K562 (cell line): ENCODE measurements around the gene SP6. TPM values are rescaled to one million over a fixed set of nuclear protein-coding genes. Genes with fewer than 3 reads are reported as not detected.

ENCODE experiments used
- BRD4 ChIP-seq: fragments of 200-600 bp; sonication (generic); IDR thresholded peaks from 2 replicates; pipeline ENCODE4 v1.6.1; 2017; ENCODE audit warnings: inconsistent platforms
- MNT ChIP-seq, 2 experiments: fragments of 450-650 bp; conservative IDR thresholded peaks; 2 replicates each; pipeline ENCODE4 v1.6.1; 2017; ENCODE audit warnings: mild to moderate bottlenecking in 2 of 2, moderate library complexity in 2 of 2
- RBM17 ChIP-seq: fragments of 200-400 bp; formaldehyde crosslinking; IDR thresholded peaks from 2 replicates; pipeline ENCODE4 v1.6.1; 2017; ENCODE audit warnings: low read depth, mild to moderate bottlenecking, low read length, borderline replicate concordance
- TAF1 ChIP-seq: IDR thresholded peaks from 2 replicates; pipeline ENCODE4 v1.6.1; 2011; ENCODE audit warnings: mild to moderate bottlenecking, low read length, moderate library complexity; ENCODE audit not compliant: insufficient read depth, control insufficient read depth, severe bottlenecking; ENCODE audit errors: extremely low read depth
- TFAP4 ChIP-seq: sonication (generic); formaldehyde crosslinking; IDR thresholded peaks from 2 replicates; pipeline ENCODE4 v1.8.0; 2022; ENCODE audit warnings: missing genetic modification reagents, mild to moderate bottlenecking, moderate library complexity, borderline replicate concordance
- THAP7 ChIP-seq: fragments of 250-450 bp; sonication (Bioruptor Pico); IDR thresholded peaks from 2 replicates; pipeline ENCODE4 v1.5.0; 2021
- polyA plus RNA-seq, 8 experiments: library from polyadenylated mRNA; depleted of rRNA in 4 of 8; stranded (reverse) in 5 of 8; unstranded in 3 of 8; fragments of >200 nt; fragmentation: Nextera tagmentation in 2 of 8; fragmentation: Illumina TruSeq in 1 of 8; extraction: Ambion mirVana in 2 of 8; extraction: Trizol in 1 of 8; gene quantifications; 2 replicates each; pipeline versions ENCODE4 v1.2.1 to v1.2.3, GENCODE V29; 2011 to 2014; ENCODE audit warnings: inconsistent platforms in 1 of 8, missing spikeins in 1 of 8
- total RNA-seq, 7 experiments: library from RNA; depleted of rRNA in 6 of 7; stranded (reverse); fragments of >200 nt in 6 of 7; fragmentation: Illumina TruSeq in 2 of 7; extraction: Trizol in 2 of 7; gene quantifications; 2 replicates each; pipeline versions ENCODE4 v1.2.1 to v1.2.3, GENCODE V29; 2011 to 2021; ENCODE audit warnings: low replicate concordance in 1 of 7
- TF ChIP-seq, protein P1 (sequence below): fragments of 450-650 bp; IDR thresholded peaks from 2 replicates; pipeline ENCODE4 v1.6.1; 2016; ENCODE audit warnings: mild to moderate bottlenecking, moderate library complexity
- TF ChIP-seq, protein P2 (sequence below): fragments of 450-650 bp; IDR thresholded peaks from 2 replicates; pipeline ENCODE4 v1.7.1; 2018; ENCODE audit warnings: mild to moderate bottlenecking, low read depth; ENCODE audit not compliant: partially characterized antibody

SP6 gene
- total and polyA plus RNA-seq, 9 of the 15 experiments (the other 6 are each of a cell fraction or from before 2014, with no cell fraction given), result 0.11 to 7.9 (median 2.2) TPM

DNA sequence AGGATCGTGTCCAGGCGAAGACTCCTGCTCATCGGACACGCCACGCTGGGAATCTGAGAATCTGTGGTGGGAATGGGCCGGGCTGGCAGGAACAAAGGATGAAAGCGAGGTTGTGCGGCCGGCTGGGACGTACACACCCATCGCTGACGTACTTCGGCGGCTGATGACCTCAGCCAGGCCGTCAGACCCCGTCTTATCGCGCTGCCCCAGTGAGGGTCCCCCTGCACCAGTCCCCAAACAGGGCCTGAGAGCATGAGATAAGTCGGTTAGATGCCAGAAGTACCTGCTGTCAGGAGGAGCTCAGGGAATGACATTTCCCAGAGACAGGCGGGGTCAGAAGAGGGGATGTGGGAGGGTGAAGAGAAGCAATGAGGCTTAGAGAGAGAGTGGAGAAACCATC, 16.0 kb upstream of the SP6 start (continued):
- TF ChIP-seq, protein P1, sequence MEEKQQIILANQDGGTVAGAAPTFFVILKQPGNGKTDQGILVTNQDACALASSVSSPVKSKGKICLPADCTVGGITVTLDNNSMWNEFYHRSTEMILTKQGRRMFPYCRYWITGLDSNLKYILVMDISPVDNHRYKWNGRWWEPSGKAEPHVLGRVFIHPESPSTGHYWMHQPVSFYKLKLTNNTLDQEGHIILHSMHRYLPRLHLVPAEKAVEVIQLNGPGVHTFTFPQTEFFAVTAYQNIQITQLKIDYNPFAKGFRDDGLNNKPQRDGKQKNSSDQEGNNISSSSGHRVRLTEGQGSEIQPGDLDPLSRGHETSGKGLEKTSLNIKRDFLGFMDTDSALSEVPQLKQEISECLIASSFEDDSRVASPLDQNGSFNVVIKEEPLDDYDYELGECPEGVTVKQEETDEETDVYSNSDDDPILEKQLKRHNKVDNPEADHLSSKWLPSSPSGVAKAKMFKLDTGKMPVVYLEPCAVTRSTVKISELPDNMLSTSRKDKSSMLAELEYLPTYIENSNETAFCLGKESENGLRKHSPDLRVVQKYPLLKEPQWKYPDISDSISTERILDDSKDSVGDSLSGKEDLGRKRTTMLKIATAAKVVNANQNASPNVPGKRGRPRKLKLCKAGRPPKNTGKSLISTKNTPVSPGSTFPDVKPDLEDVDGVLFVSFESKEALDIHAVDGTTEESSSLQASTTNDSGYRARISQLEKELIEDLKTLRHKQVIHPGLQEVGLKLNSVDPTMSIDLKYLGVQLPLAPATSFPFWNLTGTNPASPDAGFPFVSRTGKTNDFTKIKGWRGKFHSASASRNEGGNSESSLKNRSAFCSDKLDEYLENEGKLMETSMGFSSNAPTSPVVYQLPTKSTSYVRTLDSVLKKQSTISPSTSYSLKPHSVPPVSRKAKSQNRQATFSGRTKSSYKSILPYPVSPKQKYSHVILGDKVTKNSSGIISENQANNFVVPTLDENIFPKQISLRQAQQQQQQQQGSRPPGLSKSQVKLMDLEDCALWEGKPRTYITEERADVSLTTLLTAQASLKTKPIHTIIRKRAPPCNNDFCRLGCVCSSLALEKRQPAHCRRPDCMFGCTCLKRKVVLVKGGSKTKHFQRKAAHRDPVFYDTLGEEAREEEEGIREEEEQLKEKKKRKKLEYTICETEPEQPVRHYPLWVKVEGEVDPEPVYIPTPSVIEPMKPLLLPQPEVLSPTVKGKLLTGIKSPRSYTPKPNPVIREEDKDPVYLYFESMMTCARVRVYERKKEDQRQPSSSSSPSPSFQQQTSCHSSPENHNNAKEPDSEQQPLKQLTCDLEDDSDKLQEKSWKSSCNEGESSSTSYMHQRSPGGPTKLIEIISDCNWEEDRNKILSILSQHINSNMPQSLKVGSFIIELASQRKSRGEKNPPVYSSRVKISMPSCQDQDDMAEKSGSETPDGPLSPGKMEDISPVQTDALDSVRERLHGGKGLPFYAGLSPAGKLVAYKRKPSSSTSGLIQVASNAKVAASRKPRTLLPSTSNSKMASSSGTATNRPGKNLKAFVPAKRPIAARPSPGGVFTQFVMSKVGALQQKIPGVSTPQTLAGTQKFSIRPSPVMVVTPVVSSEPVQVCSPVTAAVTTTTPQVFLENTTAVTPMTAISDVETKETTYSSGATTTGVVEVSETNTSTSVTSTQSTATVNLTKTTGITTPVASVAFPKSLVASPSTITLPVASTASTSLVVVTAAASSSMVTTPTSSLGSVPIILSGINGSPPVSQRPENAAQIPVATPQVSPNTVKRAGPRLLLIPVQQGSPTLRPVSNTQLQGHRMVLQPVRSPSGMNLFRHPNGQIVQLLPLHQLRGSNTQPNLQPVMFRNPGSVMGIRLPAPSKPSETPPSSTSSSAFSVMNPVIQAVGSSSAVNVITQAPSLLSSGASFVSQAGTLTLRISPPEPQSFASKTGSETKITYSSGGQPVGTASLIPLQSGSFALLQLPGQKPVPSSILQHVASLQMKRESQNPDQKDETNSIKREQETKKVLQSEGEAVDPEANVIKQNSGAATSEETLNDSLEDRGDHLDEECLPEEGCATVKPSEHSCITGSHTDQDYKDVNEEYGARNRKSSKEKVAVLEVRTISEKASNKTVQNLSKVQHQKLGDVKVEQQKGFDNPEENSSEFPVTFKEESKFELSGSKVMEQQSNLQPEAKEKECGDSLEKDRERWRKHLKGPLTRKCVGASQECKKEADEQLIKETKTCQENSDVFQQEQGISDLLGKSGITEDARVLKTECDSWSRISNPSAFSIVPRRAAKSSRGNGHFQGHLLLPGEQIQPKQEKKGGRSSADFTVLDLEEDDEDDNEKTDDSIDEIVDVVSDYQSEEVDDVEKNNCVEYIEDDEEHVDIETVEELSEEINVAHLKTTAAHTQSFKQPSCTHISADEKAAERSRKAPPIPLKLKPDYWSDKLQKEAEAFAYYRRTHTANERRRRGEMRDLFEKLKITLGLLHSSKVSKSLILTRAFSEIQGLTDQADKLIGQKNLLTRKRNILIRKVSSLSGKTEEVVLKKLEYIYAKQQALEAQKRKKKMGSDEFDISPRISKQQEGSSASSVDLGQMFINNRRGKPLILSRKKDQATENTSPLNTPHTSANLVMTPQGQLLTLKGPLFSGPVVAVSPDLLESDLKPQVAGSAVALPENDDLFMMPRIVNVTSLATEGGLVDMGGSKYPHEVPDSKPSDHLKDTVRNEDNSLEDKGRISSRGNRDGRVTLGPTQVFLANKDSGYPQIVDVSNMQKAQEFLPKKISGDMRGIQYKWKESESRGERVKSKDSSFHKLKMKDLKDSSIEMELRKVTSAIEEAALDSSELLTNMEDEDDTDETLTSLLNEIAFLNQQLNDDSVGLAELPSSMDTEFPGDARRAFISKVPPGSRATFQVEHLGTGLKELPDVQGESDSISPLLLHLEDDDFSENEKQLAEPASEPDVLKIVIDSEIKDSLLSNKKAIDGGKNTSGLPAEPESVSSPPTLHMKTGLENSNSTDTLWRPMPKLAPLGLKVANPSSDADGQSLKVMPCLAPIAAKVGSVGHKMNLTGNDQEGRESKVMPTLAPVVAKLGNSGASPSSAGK, result peak; percentile 32; the same call in 1 of the 2 replicates
- peak; percentile 65 to 84 for TF ChIP-seq MNT (conservative IDR thresholded peaks at IDR 0.05)
- no peak for TF ChIP-seq BRD4
- no peak for TF ChIP-seq THAP7
- TF ChIP-seq, protein P2, sequence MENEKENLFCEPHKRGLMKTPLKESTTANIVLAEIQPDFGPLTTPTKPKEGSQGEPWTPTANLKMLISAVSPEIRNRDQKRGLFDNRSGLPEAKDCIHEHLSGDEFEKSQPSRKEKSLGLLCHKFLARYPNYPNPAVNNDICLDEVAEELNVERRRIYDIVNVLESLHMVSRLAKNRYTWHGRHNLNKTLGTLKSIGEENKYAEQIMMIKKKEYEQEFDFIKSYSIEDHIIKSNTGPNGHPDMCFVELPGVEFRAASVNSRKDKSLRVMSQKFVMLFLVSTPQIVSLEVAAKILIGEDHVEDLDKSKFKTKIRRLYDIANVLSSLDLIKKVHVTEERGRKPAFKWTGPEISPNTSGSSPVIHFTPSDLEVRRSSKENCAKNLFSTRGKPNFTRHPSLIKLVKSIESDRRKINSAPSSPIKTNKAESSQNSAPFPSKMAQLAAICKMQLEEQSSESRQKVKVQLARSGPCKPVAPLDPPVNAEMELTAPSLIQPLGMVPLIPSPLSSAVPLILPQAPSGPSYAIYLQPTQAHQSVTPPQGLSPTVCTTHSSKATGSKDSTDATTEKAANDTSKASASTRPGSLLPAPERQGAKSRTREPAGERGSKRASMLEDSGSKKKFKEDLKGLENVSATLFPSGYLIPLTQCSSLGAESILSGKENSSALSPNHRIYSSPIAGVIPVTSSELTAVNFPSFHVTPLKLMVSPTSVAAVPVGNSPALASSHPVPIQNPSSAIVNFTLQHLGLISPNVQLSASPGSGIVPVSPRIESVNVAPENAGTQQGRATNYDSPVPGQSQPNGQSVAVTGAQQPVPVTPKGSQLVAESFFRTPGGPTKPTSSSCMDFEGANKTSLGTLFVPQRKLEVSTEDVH, result peak; percentile 82
- TF ChIP-seq RBM17, result no peak
- TF ChIP-seq TFAP4, result peak; percentile 89; the same call in 1 of the 2 replicates
- peak; percentile 54 for TF ChIP-seq TAF1
